ENCODE results near the gene ELAC1.
"Not testable (repeated sequence)": the region's sequence is repeated elsewhere in the genome, so short reads cannot be mapped to it uniquely, and the experiment has no call there.

Gene ELAC1, protein sequence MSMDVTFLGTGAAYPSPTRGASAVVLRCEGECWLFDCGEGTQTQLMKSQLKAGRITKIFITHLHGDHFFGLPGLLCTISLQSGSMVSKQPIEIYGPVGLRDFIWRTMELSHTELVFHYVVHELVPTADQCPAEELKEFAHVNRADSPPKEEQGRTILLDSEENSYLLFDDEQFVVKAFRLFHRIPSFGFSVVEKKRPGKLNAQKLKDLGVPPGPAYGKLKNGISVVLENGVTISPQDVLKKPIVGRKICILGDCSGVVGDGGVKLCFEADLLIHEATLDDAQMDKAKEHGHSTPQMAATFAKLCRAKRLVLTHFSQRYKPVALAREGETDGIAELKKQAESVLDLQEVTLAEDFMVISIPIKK

DNA sequence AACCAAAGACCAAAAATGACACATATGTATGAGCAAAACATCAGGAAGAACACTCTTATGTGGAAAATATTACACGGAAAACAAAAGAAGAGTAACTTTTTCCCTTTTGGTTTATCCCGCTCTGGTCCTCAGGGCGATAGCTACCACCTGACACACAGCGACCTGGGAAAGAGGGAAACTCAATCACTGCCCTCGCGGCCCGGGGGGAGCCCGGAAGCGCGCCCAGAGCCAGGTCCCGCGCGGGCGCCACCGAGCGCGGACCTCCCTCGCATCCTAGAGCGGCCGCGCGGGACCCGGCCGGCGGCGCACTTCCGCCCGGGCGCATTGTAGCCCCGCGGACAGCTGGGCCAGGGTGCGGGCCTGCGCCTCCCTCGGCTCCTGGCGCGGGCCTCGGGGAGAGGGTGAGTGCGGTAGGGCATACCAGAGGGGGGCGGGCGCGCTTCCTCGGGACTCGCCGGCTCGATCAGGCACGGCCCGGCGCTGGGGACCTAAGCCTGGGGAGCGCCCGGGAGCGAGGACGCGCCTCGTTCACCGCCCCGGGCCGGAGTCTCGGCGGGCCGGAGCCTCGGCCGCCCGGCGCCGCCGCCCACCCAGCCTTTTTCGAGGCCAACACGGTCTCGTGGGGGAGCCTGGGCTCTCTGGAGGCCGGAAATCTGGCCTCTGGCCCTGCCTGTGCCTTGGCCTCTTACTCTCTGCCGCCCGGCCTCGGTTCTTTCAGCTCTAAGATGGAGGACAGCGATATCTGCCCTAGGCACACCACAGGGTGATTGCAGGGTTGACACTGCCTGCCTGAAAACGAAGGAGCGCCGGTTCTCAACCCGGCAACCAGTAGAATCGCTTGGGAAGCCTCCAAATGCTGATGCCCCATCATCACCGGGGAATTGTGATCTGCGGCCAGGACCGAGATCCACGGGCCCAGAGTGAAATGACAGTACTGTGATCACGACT is at the start of gene ELAC1:
TSS of gene ELAC1 (plus strand) at position 327 of the 948 bp plus-strand sequence. CDS start 6,365 bp downstream, outside the sequence.
- DNase-seq (ENCODE audit: low read depth in 2 of 2), result peak; percentile 18 to 24

DNA sequence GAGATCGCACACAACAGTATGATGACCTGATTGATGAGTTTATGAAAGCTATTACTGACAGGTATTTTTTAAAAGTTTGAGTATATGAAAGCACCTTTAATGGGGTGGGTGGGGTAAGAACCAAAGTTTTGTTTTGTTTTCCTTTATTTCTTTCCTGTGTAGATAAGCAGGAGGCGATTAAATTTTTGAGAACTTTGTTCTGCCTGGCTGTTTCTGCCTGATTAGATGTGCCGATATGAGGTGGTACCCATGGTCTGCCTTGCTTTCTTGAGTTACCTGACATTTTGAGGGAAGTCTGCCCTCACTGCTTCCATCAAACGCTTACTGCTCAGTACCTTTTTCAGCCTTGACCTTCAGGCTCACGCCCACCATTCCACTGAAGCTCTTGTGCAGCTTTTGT is 49.7 kb upstream of the ELAC1 start:
- no peak for DNase-seq (ENCODE audit: low read depth in 2 of 2)

DNA sequence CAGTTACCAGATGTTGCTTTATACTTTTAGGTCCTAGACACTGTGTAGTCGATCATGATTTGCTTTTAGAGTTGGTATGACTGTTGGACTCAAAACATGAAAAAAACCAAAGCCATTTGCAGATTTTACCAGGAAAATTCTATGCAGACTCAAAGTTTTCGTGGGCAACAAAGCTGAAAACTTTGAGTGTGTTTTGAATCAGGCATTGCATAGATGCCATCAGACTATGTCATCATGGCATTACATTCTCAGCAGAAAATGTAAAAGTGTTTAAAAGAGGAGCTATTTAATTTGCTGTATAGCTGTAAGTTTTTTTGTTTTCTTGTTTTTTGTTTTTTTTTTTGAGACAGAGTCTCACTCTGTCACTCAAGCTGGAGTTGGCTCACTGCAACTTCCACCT is 43.5 kb upstream of the ELAC1 start:
- no peak for DNase-seq (ENCODE audit: low read depth in 2 of 2)

GRCh38 chr18:50926521-50926920 is 41.3 kb upstream of the ELAC1 start:
- DNase-seq (ENCODE audit: low read depth in 2 of 2), result no peak

- no peak for DNase-seq (ENCODE audit: low read depth in 2 of 2)
These were observed 39.3 kb upstream of the ELAC1 start for GRCh38 chr18:50928551-50928950.

DNA sequence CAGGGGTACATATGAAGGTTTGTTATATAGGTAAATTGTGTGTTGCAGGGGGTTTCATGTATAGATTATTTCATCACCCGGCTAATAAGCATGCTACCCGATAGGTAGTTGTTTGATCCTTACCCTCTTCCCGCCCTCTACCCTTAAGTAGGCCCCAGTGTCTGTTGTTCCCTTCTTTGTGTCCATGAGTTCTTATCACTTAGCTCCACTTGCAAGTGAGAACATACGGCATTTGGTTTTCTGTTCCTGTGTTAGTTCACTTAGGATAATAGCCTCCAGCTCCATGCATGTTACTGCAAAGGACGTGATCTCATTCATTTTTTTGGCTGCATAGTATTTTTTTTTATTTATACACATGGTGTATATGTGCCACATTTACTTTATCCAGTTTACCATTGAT is 34.2 kb upstream of the ELAC1 start:
- DNase-seq (ENCODE audit: low read depth in 2 of 2), result no peak

DNA sequence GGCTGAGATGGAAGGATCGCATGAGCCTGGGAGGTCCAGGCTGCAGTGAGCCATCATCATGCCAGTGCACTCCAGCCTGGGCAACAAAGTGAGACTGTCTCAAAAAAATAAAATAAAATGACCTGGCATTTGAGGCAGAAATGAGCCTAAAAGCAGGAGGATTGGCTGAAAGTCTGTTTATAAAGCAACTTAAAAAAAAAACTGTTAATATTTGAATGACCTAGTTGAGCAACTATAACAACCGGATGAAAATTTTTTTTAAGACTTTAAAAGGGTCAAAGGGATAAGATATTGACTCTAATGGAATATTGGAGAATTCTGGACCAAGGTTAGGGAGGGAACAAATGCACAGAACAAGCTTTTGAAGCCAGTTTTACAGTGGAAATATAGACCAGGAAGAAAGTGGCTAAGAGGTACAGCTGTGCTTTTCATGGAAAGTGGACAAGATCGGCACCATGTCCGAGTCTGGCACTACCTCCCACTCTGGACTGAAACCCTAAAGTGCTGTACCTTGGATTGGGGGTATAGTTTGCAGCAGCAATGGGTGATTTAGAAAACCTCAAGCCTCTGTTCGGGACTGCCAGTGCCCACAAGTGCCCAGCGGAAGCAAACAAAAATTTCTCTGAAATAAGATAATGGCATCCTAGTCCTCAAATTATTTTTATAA is 33.2 kb upstream of the ELAC1 start:
- no peak for DNase-seq (ENCODE audit: low read depth in 2 of 2)

DNA sequence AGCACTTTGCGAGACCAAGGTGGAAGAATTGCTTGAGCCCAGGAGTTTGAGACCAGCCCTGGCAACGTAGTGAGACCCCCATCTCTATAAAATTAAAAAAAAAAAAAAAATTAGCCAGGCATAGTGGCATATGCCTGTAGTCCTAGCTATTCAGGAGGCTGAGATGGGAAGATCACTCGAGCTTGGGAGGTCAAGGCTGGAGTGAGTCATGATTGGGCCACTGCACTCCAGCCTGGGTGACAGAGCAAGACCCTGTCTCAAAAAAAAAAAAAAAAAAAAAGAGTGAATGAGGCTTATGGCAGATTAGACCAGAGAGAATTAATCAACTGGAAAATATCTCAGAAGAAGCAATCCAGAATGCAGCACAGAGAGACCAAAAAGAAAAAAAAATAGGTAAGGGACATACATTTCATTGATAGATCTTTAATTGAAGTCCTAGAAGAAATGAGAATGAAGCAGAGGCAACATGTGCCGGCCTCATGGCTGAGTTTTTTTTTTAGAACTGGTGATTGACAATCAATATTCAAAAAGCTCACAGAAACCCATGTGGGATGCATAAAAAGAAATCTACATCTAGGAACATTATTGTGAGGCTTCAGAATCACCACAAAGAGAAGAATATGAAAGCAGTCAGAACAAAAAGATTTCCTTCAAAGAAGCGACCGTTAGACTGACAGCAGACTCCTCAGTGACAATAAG is 32.2 kb upstream of the ELAC1 start:
- no peak for DNase-seq (ENCODE audit: low read depth in 2 of 2)

DNA sequence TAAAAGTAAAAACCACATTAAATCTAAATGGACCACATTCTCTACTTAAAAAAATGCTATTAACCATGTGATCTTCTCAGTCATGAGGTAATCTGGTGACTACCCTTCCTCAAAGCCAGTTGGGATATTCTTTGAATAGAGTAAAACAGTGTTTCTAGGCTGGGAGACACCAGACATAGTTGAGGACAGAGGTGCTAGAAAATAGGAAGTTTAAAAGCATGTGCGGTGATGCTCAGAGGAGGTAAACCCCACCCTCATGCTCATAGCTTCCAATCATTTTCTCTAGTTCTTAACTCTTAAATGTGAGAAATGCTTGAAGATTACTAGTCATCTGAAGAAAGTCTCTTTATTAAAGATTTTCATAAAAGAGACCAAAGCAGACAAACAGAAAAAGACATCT is 30.7 kb upstream of the ELAC1 start:
- DNase-seq (ENCODE audit: low read depth in 2 of 2), result no peak

- no peak for DNase-seq (ENCODE audit: low read depth in 2 of 2)
These were observed 28.9 kb upstream of the ELAC1 start for GRCh38 chr18:50938912-50939311.

DNA sequence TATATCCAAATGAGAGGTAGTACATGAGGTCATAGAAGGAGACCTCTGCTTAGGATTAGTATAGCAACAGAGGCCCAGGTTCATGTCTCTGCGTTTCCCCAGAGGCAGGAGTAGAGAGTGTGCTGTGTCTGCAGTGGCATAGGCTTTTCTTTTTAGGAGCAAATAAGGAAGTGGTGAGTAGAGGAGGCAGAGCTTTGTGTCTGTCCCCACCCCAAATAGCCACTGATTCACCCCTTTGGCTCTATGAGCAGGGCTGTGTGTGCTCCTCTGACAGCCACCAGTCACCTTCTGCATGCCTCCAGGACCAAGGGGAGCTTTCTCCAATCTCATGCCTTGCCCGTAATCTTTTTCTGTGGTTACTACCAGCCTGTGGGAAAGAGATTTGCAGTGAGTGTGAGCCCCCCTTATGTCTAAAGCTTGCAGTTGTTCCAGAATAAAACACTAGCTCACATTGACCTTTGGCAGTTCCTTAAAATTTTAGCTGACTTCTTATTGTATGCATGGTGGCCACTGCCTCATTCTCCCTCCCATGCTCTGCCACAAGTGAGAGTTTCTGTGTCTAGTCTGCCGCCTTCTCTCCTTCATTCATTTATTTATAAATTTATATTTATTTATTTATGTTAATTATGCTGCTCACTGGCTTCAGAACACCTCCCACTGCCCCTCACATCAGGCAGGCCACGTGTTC is 23.5 kb upstream of the ELAC1 start:
- no peak for DNase-seq (ENCODE audit: low read depth in 2 of 2)

DNA sequence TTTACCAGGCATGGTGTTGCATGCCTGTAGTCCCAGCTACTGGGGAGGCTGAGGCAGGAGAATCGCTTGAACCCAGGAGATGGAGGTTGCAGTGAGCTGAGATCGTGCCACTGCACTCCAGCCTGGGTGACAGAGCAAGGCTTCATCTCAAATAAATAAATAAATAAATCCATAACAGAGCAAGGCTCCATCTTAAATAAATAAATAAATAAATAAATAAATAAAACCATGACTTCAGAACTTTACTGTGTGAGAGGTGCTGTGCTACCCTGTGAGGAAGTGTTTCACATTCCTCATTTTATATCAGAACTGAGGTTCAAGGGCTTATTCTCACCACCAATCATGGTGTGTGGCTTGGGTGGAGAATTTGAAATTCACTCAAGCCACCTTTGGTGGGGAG is 21.9 kb upstream of the ELAC1 start:
- not testable (repeated sequence) for DNase-seq (ENCODE audit: low read depth in 2 of 2)

- DNase-seq (ENCODE audit: low read depth in 2 of 2), result no peak
These were observed 19.9 kb upstream of the ELAC1 start for GRCh38 chr18:50947899-50948298.

- DNase-seq (ENCODE audit: low read depth in 2 of 2), result no peak
These were observed 18.7 kb upstream of the ELAC1 start for GRCh38 chr18:50949185-50949584.

DNA sequence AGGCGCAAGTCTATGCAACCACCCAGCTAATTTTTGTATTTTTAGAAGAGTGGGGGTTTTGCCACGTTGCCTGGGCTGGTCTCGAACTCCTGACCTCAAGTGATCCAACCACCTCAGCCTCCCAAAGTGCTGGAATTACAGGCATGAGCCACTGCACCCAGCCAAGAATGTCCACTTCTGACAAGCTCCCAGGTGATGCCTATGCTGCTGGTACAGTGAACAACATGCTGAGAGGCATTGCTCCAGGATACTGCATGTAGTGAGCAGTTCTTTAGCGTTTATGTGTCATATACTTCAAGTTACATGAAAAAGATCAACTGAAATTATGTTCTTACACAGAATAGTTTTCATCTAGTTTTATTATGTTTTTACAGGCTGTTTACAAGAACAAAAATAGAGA is 17.2 kb upstream of the ELAC1 start:
- no peak for DNase-seq (ENCODE audit: low read depth in 2 of 2)

GRCh38 chr18:50953822-50954221 is 14.0 kb upstream of the ELAC1 start:
- DNase-seq (ENCODE audit: low read depth in 2 of 2), result no peak

GRCh38 chr18:50955253-50955652 is 12.6 kb upstream of the ELAC1 start:
- no peak for DNase-seq (ENCODE audit: low read depth in 2 of 2)

DNA sequence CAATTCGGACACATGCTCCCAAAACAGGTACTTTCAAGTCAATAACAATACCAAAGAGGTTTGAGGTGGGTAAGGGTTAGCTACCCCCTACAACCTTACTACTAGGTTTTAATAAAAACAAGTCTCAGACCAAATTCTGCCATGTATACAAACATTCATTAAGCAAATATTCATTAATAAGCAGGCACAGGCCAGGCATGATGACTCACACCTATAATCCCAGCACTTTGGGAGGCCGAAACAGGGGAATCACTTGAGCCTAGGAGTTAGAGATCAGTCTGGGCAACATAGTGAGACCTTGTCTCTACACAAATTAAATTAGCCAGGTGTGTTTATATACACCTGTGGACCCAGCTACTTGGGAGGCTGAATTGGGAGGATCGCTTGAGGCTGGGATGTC is 11.7 kb upstream of the ELAC1 start:
- no peak for DNase-seq (ENCODE audit: low read depth in 2 of 2)

GRCh38 chr18:50961974-50962373 is 5.9 kb upstream of the ELAC1 start:
- DNase-seq (ENCODE audit: low read depth in 2 of 2), result no peak

DNA sequence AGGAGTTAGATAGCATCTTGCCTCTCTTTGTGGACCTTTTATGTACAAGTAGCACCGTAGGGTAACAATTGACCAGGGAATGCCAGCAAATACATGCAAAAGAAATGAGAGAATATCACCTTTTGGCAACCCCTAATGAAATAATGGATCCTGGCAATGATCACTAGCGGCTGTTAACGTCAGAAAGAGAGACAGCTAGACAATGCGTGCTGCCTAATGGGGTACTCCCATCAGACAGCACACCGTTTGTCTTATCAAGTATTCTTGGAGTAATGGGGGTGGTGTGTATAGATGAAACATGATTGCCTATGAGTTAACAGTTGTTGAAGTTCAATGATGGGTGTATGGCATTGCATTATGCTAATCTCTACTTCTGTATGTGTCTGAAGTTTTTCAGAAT is 1.6 kb downstream of the ELAC1 start:
- DNase-seq (ENCODE audit: low read depth in 2 of 2), result no peak

GRCh38 chr18:50970006-50970405 is 2.2 kb downstream of the ELAC1 start:
- DNase-seq (ENCODE audit: low read depth in 2 of 2), result no peak
